Duodenal mucosa (tissue), 2 donors: ENCODE measurements around the gene LMNA.

ENCODE experiments used
- H3K27ac ChIP-seq: one replicate; pipeline ENCODE4 v1.7.0; 2013; ENCODE audit warnings: low read depth, low read length
- H3K27me3 ChIP-seq, 2 donors: one replicate each; pipeline ENCODE4 v1.7.0; 2013; ENCODE audit warnings: low read length in 2 of 2, control low read depth in 1 of 2; ENCODE audit not compliant: insufficient read depth in 2 of 2, control insufficient read depth in 1 of 2
- H3K36me3 ChIP-seq, 2 donors: one replicate each; pipeline ENCODE4 v1.7.0; 2013; ENCODE audit warnings: low read length in 2 of 2, control low read depth in 1 of 2; ENCODE audit not compliant: insufficient read depth in 2 of 2, control insufficient read depth in 1 of 2
- H3K4me1 ChIP-seq, 2 donors: one replicate each; pipeline ENCODE4 v1.7.0; 2013; ENCODE audit warnings: low read length in 2 of 2, control low read depth in 1 of 2; ENCODE audit not compliant: insufficient read depth in 2 of 2, control insufficient read depth in 1 of 2
- H3K4me3 ChIP-seq, 2 donors: one replicate each; pipeline ENCODE4 v1.7.0; 2013; ENCODE audit warnings: low read length in 2 of 2, low read depth in 1 of 2
- H3K9ac ChIP-seq, 2 donors: one replicate each; pipeline ENCODE4 v1.7.0; 2013; ENCODE audit warnings: low read length in 2 of 2, low read depth in 1 of 2
- H3K9me3 ChIP-seq, 2 donors: one replicate each; pipeline ENCODE4 v1.7.0; 2013; ENCODE audit warnings: low read length in 2 of 2, control low read depth in 1 of 2; ENCODE audit not compliant: control insufficient read depth in 1 of 2

Gene LMNA

DNA sequence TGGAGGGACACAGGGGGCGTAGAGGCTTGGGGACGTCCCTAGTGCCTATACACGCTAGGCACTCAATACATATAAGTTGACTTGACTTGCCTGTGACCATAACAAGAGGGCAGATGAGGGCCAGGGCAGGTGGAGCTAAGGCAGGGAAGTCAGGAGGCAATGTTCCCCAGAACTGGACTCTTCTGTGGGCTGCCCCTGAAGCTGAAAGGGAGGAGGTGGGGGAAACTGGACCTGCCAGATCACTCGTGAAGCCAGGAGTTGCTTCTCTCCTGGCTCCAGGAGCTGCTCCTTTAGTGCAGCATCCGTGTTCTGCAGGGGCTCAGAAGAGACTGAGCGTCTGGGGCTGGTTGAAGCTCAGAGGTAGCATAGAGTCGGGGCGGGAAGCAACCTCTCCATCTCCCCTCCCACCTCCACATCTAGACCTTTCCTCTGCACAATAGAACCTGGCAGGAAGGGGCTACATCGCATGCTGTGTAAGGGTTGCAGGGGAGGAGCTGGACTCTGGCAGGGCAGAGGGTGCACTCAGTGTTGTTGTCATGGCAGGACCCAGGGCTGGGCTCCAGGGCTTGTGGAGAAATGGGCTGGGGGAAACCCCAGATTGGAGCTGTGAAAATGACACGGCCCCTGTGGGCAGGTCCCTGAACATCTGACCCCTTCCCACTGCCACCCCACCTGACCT is 36.0 kb downstream of the LMNA start:
- Histone ChIP-seq H3K27me3 (no peaks in the 10 kb centered on the region), H3K4me3 (no peak overlapping the region), H3K27ac (no peak overlapping the region), H3K9ac (no peak overlapping the region), H3K36me3 (no peaks in the 10 kb centered on the region), H3K4me1 (peaks cover 27 to 42% of the 10 kb centered on the region in 2 donors), H3K9me3 (no peaks in the 10 kb centered on the region)

GRCh38 chr1:156151093-156151688 is 36.7 kb downstream of the LMNA start:
- no peaks in the 10 kb centered on the region for H3K36me3 ChIP-seq
- peaks cover 30 to 38% of the 10 kb centered on the region in 2 donors for H3K4me1 ChIP-seq
- no peaks in the 10 kb centered on the region for H3K27me3 ChIP-seq
- no peak overlapping the region for H3K9ac ChIP-seq
- no peak overlapping the region for H3K4me3 ChIP-seq
- H3K27ac ChIP-seq, result peak overlapping the region; percentile 3
- no peaks in the 10 kb centered on the region for H3K9me3 ChIP-seq

DNA sequence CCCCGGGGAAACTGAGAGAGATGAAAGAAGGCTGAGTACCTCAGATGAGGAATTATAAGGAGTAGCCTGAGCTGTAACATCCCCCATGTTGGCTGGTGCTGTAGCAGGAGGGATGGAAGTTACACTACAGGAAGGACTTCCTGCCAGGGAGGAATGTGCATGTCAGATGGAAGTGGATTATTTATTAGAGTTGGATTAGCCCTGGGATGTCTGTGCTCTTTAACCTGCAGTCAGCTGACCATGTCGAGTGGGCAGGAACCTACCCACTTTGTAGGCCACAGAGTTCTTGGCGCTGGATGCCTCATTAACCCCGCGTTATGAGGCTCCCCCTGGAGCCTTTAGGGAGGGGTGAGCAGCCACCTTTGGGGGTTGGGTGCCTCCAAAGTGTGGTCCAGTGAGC is 38.1 kb downstream of the LMNA start:
- Histone ChIP-seq H3K4me1 (peaks cover 21 to 27% of the 10 kb centered on the region in 2 donors), H3K27ac (no peak overlapping the region), H3K36me3 (no peaks in the 10 kb centered on the region), H3K9ac (no peak overlapping the region), H3K9me3 (no peaks in the 10 kb centered on the region), H3K27me3 (no peaks in the 10 kb centered on the region), H3K4me3 (no peak overlapping the region)

GRCh38 chr1:156153362-156153761 is 38.9 kb downstream of the LMNA start, which contains the start of gene SEMA4A:
TSS of gene SEMA4A (plus strand) at chr1:156153585. CDS start at chr1:156154579, 994 bp downstream.
- Histone ChIP-seq H3K4me3 (peak within 1 kb of the TSS in 1 of 2 donors; percentile 22), H3K9me3 (no peaks in the 10 kb centered on the region), H3K9ac (no peak within 1 kb of the TSS), H3K36me3 (no peaks in the 10 kb centered on the region), H3K27ac (no peak within 1 kb of the TSS), H3K4me1 (peaks cover 21 to 22% of the 10 kb centered on the region in 2 donors), H3K27me3 (no peaks in the 10 kb centered on the region)

DNA sequence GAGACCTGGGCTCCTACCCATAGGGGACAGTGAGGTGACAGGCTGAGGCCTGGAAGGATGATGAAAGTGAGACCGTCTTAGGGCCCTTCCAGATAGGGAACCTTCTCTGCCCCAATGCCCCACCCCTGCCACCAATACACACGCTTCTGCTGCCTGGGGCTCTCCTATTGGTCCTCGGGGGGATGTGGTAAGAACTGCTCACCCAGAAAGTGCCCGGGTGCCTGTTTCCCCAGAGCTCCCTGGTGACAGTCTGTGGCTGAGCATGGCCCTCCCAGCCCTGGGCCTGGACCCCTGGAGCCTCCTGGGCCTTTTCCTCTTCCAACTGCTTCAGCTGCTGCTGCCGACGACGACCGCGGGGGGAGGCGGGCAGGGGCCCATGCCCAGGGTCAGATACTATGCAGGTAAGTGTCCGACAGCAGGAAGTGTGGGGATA is 39.8 kb downstream of the LMNA start:
- no peak overlapping the region for H3K27ac ChIP-seq
- peak overlapping the region; percentile 22 to 23 for H3K4me3 ChIP-seq
- no peaks in the 10 kb centered on the region for H3K9me3 ChIP-seq
- H3K36me3 ChIP-seq, result no peaks in the 10 kb centered on the region
- peaks cover 21 to 22% of the 10 kb centered on the region in 2 donors for H3K4me1 ChIP-seq
- no peak overlapping the region for H3K9ac ChIP-seq
- no peaks in the 10 kb centered on the region for H3K27me3 ChIP-seq

GRCh38 chr1:156155756-156156510 is 41.4 kb downstream of the LMNA start:
- no peaks in the 10 kb centered on the region for H3K36me3 ChIP-seq
- H3K27me3 ChIP-seq, result no peaks in the 10 kb centered on the region
- no peaks in the 10 kb centered on the region for H3K9me3 ChIP-seq
- H3K27ac ChIP-seq, result no peak overlapping the region
- H3K9ac ChIP-seq, result no peak overlapping the region
- no peak overlapping the region for H3K4me3 ChIP-seq
- H3K4me1 ChIP-seq, result peaks cover 16 to 18% of the 10 kb centered on the region in 2 donors

DNA sequence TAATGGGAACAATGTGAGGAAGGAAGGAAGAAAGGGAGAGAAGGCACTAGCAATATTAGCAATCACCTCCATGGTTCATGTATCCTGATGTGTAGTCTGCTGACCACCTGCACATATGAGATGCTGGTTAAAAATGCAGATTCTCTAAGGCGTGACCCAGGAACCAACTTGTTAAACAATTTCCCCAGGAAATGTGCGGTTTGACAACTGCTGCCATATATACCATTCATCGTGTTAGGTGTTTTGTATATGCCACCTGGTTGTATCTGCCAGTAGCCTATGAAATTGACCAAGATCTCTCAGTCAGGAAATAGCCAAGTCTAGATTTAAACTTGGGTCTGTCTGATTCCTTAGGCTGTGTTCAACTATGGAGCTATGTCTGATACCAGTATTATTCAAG is 43.0 kb downstream of the LMNA start:
- H3K27ac ChIP-seq, result no peak overlapping the region
- H3K4me1 ChIP-seq, result peaks cover 22 to 25% of the 10 kb centered on the region in 2 donors
- H3K36me3 ChIP-seq, result no peaks in the 10 kb centered on the region
- H3K9ac ChIP-seq, result no peak overlapping the region
- H3K27me3 ChIP-seq, result no peaks in the 10 kb centered on the region
- no peaks in the 10 kb centered on the region for H3K9me3 ChIP-seq
- no peak overlapping the region for H3K4me3 ChIP-seq

GRCh38 chr1:156157966-156158365 is 43.5 kb downstream of the LMNA start:
- H3K27me3 ChIP-seq, result no peaks in the 10 kb centered on the region
- no peaks in the 10 kb centered on the region for H3K36me3 ChIP-seq
- no peak overlapping the region for H3K27ac ChIP-seq
- H3K9ac ChIP-seq, result no peak overlapping the region
- H3K9me3 ChIP-seq, result no peaks in the 10 kb centered on the region
- no peak overlapping the region for H3K4me3 ChIP-seq
- peaks cover 24 to 30% of the 10 kb centered on the region in 2 donors for H3K4me1 ChIP-seq

GRCh38 chr1:156160000-156160742 is 45.7 kb downstream of the LMNA start:
- H3K4me3 ChIP-seq, result peak overlapping the region in 1 of 2 donors; percentile 53
- no peaks in the 10 kb centered on the region for H3K9me3 ChIP-seq
- no peaks in the 10 kb centered on the region for H3K36me3 ChIP-seq
- H3K9ac ChIP-seq, result peak overlapping the region in 1 of 2 donors; percentile 13
- peaks cover 14 to 24% of the 10 kb centered on the region in 2 donors for H3K4me1 ChIP-seq
- H3K27me3 ChIP-seq, result no peaks in the 10 kb centered on the region
- H3K27ac ChIP-seq, result no peak overlapping the region
